Epithelial cell of proximal tubule (primary cell): ENCODE measurements around the gene ARHGEF3. TPM values are rescaled to one million over a fixed set of nuclear protein-coding genes. Genes with fewer than 3 reads are reported as not detected.
A peak's percentile ranks its signal among the peaks of the same experiment; 100 is the strongest.
"Not testable (repeated sequence)": the region's sequence is repeated elsewhere in the genome, so short reads cannot be mapped to it uniquely, and the experiment has no call there.

ENCODE experiments used
- DNase-seq: peaks from one replicate; pipeline ENCODE4 v3.0.0-alpha.2; 2011; ENCODE audit warnings: low read depth
- H3K4me3 ChIP-seq: 2 replicates; pipeline ENCODE4 v1.5.1; 2011; ENCODE audit warnings: low read depth, mild to moderate bottlenecking, low read length
- CTCF ChIP-seq: conservative IDR thresholded peaks from 2 replicates; pipeline ENCODE4 v1.5.1; 2012; ENCODE audit warnings: low read depth, mild to moderate bottlenecking, low read length
- total RNA-seq: library from RNA; depleted of rRNA; stranded (reverse); fragments of >200 nt; gene quantifications from 2 replicates; pipeline ENCODE4 v1.2.3, GENCODE V29; 2015

Gene ARHGEF3
- total RNA-seq, 1 donor from 2014 or later: 6.5 TPM

GRCh38 chr3:56711344-56711743 lies 90.4 kb downstream of the ARHGEF3 start:
- DNase-seq: no peak
- no peak for TF ChIP-seq CTCF
- H3K4me3 ChIP-seq: no peak overlapping the region

- not testable (repeated sequence) for H3K4me3 ChIP-seq, DNase-seq
- peak; percentile 27 for TF ChIP-seq CTCF
Observed at GRCh38 chr3:56707412-56707811, 94.3 kb downstream of the ARHGEF3 start.

- H3K4me3 ChIP-seq: no peak overlapping the region
- TF ChIP-seq CTCF: no peak
- no peak for DNase-seq
Observed at GRCh38 chr3:56706629-56707028, 95.1 kb downstream of the ARHGEF3 start.

GRCh38 chr3:56704706-56705105 lies 97.0 kb downstream of the ARHGEF3 start:
- no peak for DNase-seq
- H3K4me3 ChIP-seq: no peak overlapping the region
- TF ChIP-seq CTCF: no peak

GRCh38 chr3:56702490-56703315 lies 99.0 kb downstream of the ARHGEF3 start:
- DNase-seq: peak; percentile 18
- no peak overlapping the region for H3K4me3 ChIP-seq
- peak; percentile 85 for TF ChIP-seq CTCF

GRCh38 chr3:56700151-56700550 lies 101.6 kb downstream of the ARHGEF3 start:
- DNase-seq: no peak
- no peak overlapping the region for H3K4me3 ChIP-seq
- TF ChIP-seq CTCF: no peak
